Measurements from ENCODE around the gene C5orf52.

C5orf52 gene

GRCh38 chr5:157670662-157671591 lies at the start of gene C5orf52:
Gene C5orf52 (plus strand): TSS chr5:157671533. CDS start chr5:157671615, 82 bp downstream.
- peak; percentile 40 for DNase-seq
- in situ Hi-C loops (cut with MboI; ENCODE audit: low pct_unique_long_range_greater_than_20kb, low sequenced_read_pairs): no loop called here

DNA sequence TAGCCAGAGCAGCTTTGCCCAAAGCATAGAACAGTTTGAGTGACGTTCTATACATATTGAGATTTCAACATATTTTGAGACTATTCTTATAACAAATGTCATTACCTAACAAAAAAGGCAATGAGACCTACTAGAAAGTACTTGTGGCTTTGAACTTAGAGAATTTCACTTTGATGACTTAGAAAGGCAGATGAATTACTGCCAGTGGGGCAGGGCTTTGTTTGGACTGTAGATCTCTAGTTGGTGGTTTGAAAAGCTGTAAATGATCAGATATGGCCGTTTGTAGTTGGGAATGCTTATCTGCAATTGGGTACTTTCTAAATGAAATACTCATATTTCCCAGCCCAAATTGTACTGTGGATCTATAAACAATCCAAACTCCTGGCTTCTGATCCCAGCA lies 47.2 kb upstream of the C5orf52 start:
- DNase-seq: no peak
- in situ Hi-C loops (cut with MboI; ENCODE audit: low pct_unique_long_range_greater_than_20kb, low sequenced_read_pairs): no loop called here

GRCh38 chr5:157626831-157627230 lies 44.5 kb upstream of the C5orf52 start:
- no peak for DNase-seq
- in situ Hi-C loops (cut with MboI; ENCODE audit: low pct_unique_long_range_greater_than_20kb, low sequenced_read_pairs): no loop called here

DNA sequence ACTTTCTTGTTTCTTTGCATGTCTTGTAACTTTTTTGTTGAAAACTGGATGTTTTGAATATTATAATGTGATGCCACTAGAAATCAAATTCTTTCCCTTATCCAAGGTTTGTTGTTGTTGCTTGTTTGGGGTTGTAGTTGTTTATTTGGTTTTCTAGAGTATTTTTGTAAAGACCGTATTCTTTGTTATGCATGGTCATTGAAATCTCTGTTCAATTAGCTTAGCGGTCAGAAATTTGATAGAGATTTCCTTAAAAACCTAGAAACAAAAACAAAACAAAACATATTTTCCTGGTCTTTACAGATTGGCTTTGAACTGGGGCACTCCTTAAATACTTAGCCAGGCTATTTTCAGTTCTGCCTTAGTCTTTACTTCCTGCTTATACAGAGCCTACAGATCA lies 41.0 kb upstream of the C5orf52 start:
- DNase-seq: no peak
- in situ Hi-C loops (cut with MboI; ENCODE audit: low pct_unique_long_range_greater_than_20kb, low sequenced_read_pairs): no loop called here

- no peak for DNase-seq
- in situ Hi-C loops (cut with MboI; ENCODE audit: low pct_unique_long_range_greater_than_20kb, low sequenced_read_pairs): no loop called here
Measured at GRCh38 chr5:157640406-157641066, 30.8 kb upstream of the C5orf52 start.

GRCh38 chr5:157648275-157648990 lies 22.9 kb upstream of the C5orf52 start:
- in situ Hi-C loops (cut with MboI; ENCODE audit: low pct_unique_long_range_greater_than_20kb, low sequenced_read_pairs): no loop called here
- no peak for DNase-seq

GRCh38 chr5:157649101-157649500 lies 22.2 kb upstream of the C5orf52 start:
- in situ Hi-C loops (cut with MboI; ENCODE audit: low pct_unique_long_range_greater_than_20kb, low sequenced_read_pairs): no loop called here

DNA sequence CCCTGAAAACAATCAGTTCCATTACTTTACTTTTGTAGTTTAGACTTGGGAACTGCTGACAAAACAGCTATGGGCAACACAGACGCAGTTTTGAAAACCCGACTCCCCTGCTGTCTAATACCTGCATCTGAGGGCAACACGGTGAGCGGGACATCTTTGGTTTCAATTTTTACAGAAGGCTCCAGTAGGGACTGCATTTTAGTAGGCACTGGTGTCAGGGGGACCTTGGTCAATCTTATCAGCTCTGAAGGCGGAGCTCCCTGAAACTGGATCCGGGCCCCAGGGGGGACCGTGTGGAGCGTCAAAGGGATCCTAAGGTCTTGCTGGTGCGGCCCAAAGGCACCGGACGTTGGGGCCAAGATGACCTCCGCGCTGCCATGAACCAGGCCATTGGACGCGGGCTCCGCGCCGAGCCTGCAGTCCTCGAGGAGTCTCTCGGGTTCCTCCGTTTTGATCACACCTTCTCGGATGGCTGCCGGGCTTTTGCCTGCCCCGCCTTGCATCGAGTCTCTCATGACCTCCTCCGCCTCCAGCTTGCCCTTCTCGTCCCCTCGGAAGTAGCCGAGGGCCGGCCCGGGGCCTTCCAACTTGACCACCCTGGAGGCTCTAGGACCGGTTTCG lies 20.2 kb upstream of the C5orf52 start:
- no peak for DNase-seq
- in situ Hi-C loops (cut with MboI; ENCODE audit: low pct_unique_long_range_greater_than_20kb, low sequenced_read_pairs): no loop called here

More at GRCh38 chr5:157649101-157649500, 22.2 kb upstream of the C5orf52 start:
- no peak for DNase-seq

DNA sequence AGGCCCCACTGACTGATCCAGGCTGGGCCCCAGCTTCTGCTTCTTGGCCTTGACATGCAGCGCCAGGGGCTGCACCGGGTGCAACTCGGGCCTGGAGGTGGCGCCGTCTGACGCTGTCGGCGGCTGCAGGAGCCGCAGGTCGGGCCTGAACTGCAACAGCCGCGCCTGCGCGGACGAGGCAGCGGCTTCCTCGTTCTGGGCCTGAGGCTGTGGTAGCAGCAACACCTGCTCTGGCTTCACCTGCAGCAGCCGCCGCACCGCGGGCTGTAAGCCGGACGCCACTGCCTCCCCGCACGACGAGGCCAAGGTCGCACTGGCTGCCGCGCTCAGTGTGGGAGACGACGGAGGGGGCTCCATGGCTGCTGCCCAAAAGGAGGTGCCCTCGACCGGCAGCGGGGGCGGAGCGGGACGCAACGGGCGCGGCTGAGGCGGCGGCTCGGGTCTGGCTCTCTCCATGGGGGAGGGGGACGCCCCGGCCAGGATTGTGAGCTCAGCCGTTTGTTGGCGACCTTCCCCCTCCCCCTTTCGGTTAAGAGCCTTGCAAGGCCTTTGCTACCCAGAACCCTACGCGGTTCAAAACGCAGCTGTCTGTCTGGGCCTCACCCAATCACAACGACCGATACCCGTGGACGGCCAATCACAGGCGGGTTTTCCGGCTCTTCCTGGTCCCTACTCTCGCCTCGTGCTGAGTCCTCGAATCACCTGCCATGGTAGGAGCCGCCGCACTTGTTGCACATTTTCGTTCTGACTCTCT lies 19.5 kb upstream of the C5orf52 start:
- no peak for DNase-seq
- in situ Hi-C loops (cut with MboI; ENCODE audit: low pct_unique_long_range_greater_than_20kb, low sequenced_read_pairs): no loop called here

- DNase-seq: no peak
- in situ Hi-C loops (cut with MboI; ENCODE audit: low pct_unique_long_range_greater_than_20kb, low sequenced_read_pairs): no loop called here
Measured at GRCh38 chr5:157652377-157652692, 19.0 kb upstream of the C5orf52 start, which contains the start of gene SOX30. Gene SOX30 (minus strand): TSS chr5:157652438. CDS start chr5:157652078, 360 bp downstream.

DNA sequence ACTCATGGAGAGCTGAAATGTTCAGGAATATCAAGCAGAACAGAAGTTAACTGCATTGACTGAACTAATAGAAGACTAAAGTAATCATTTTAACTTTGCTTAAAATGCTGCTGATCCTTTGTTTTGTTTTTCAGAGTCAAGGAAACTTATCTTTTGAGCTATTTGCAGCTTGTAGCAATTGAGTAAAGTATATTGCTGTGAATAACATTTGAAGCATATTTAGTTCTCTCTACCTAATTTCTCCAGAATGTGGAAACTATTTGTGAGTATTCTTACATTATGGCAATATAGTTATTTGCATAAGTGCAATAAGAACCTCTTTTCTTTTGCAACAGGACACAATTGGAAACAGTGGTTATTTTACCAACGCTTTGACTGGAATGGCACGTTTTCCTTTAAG lies 13.8 kb upstream of the C5orf52 start:
- in situ Hi-C loops (cut with MboI; ENCODE audit: low pct_unique_long_range_greater_than_20kb, low sequenced_read_pairs): no loop called here

GRCh38 chr5:157658893-157659292 lies 12.4 kb upstream of the C5orf52 start:
- DNase-seq: no peak
- in situ Hi-C loops (cut with MboI; ENCODE audit: low pct_unique_long_range_greater_than_20kb, low sequenced_read_pairs): no loop called here

More for the DNA sequence above, 13.8 kb upstream of the C5orf52 start:
- DNase-seq: no peak

- in situ Hi-C loops (cut with MboI; ENCODE audit: low pct_unique_long_range_greater_than_20kb, low sequenced_read_pairs): no loop called here
- no peak for DNase-seq
Measured at GRCh38 chr5:157659868-157660660, 11.3 kb upstream of the C5orf52 start.

- in situ Hi-C loops (cut with MboI; ENCODE audit: low pct_unique_long_range_greater_than_20kb, low sequenced_read_pairs): no loop called here
- no peak for DNase-seq
Measured at GRCh38 chr5:157665467-157666070, 5.8 kb upstream of the C5orf52 start.

DNA sequence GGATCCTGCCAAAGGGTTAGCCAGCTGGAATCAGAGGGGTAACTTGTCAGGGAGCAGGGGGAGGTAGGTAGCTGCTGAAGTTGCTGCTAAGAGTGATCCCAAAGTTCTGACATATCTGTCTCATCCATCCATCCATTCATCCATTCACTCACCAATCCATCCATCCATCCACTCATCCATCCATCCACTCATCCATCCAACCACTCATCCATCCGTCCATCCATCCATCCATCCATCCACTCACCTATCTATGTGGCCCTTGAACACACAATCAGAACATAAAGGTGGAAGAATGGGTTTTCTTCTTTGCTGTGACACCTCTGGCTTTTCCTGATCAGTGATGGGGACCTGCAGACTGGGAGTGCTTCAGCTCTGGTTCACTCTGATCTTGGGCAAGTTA lies 3.0 kb upstream of the C5orf52 start:
- in situ Hi-C loops (cut with MboI; ENCODE audit: low pct_unique_long_range_greater_than_20kb, low sequenced_read_pairs): no loop called here
- DNase-seq: no peak

DNA sequence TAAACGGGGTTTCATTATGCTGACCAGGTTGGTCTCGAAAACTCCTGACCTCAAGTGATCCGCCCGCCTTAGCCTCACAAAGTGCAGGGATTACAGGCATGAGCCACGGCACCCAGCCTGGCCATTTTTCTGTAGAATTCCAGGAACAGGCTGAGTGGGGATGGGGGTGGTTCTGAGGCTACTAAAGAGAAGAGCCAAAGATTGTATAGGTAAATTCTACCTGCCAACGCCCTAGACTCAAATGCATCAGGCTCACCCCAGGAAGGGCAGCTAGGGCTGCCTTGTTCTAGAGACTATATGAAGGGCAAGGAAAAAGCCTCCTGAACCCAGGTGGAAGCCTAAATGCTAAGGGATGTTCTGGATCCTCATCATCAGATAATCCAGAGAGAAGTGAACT lies 1.6 kb upstream of the C5orf52 start:
- in situ Hi-C loops (cut with MboI; ENCODE audit: low pct_unique_long_range_greater_than_20kb, low sequenced_read_pairs): no loop called here
- DNase-seq: no peak

- in situ Hi-C loops (cut with MboI; ENCODE audit: low pct_unique_long_range_greater_than_20kb, low sequenced_read_pairs): no loop called here
- DNase-seq: no peak
Measured at GRCh38 chr5:157671592-157672330, 428 bp downstream of the C5orf52 start.
